H54 (cell line): Measurements from ENCODE around the gene KCNAB1.

Experiments used
- DNase-seq: peaks from one replicate; pipeline ENCODE4 v3.0.0; 2011; ENCODE audit warnings: low spot score, mixed read lengths; ENCODE audit not compliant: insufficient read length
- FAIRE-seq: peaks from 3 replicates; lab custom pipeline; 2011; peaks lifted over from hg19 to GRCh38; lab: Jason Lieb, UNC
- POLR2A ChIP-seq: IDR thresholded peaks from 2 replicates; pipeline ENCODE4 v1.6.1; 2011; ENCODE audit warnings: low read depth, mild to moderate bottlenecking, low read length

KCNAB1 gene

DNA sequence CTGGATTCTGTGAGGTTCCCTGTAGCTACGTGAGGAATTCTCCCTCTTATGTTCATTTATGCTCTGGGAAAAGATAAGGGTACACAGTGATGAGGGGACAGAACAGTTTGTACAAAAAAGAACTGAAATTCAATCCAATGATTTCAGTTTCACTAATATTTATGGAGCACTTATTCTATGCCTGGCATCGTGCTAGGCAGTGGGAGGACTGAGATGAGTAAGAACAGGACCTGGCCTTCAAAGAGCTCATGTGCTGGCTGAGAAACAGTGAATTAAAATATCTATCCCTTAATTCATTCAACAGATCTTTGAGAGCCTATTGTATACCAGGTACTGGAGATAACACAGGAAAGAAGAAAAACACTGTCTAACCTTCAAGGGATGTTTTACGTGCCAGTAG, 412.4 kb downstream of the KCNAB1 start:
- FAIRE-seq (no peak), DNase-seq (no peak)
- TF ChIP-seq POLR2A: no peak

DNA sequence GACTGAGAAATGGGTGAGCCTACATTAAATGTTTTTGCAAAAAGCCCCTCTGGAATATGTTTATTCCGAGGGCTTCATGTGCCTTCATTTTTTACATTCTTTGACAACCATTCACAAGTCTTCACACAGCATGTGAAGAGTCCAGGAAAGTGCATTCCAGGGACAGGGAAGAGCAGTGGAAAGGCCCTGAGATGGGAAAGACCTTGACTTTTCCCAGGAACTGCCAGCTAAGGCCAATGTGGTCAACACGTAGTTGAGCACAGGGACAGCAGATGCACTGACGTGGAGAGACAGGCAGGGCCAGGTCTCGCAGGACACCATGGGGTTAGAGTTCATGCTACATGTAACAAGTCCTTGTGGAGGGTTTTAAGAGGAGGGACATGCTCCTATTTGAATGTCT, 412.8 kb downstream of the KCNAB1 start:
- DNase-seq: no peak
- TF ChIP-seq POLR2A: no peak
- FAIRE-seq: no peak

DNA sequence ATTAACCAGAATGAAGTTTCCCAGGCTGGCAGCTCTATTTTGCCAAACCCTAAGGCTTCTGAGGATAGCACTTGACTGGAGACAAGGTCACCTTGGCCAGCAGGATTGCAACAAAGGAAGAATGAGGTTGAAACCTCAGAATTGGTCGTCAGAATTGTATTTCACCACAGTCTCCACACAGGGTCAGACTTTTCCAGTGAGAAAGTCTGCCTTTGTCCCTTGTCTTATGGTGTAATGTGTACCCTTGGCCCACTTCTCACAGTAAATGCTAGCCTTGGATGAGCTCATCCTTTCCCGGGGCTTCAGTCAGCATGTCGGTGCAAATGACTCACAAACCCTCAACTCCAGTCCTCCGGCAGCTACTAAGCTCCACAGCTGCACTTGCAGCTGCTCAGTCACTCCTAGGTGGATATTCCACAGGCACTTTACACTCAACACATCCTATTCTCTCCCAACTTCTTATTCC, 414.8 kb downstream of the KCNAB1 start:
- no peak for TF ChIP-seq POLR2A
- peak; percentile 63 for DNase-seq
- FAIRE-seq: peak; percentile 100

DNA sequence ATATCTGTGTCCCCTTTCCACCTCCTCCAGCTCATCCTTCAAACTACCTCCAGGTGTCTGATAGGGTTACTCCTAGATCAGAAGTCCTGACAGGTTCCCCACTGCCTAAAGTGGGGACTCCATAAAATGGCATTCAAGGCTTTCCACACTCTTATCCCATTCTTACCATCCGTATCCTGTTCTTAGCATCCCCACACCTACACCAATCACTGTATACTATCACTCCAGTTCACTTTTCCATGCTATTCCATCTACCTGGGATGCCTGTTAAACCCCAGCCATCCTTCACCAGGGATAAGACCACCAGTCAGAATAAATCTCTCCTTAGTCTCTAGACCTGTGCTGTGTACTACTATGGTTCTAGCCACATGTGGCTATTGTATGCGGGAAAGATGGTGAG, 415.4 kb downstream of the KCNAB1 start:
- FAIRE-seq (no peak), DNase-seq (no peak)
- TF ChIP-seq POLR2A: no peak

DNA sequence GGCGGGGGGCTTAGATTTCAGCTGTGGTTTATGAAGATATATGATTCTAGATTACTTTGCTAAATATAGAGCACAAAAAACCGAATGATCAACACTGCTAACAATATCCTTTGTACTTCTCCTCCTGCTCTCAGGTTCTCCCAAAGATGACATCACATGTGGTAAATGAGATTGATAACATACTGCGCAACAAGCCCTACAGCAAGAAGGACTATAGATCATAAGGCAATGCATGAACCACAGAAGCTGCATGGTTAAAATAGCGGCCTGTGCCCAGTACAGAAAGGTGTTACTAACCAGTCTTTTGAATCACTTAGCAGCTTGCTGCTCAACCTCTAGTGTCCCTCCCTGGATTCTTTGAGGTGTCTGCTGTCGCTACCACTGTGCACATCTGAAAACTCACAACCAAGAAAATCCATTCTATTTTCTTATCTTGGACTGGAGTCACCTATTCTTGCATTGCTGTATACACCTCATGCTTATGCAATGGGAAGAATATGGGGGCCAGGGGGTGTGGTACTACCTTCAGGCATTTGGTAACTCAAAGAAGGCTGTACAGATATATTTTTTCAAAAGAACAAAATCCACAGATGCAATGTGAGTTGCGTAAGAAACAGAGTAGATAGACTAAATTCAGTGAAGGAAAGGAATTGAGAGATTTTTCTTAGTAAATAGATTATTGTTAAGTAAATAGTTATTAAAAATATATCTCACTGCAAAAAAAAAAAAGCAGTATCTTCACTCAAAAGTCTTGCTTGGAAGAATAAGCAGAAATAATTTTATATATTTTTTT, 416.3 kb downstream of the KCNAB1 start:
- no peak for TF ChIP-seq POLR2A
- FAIRE-seq (peak; percentile 33), DNase-seq (no peak)

DNA sequence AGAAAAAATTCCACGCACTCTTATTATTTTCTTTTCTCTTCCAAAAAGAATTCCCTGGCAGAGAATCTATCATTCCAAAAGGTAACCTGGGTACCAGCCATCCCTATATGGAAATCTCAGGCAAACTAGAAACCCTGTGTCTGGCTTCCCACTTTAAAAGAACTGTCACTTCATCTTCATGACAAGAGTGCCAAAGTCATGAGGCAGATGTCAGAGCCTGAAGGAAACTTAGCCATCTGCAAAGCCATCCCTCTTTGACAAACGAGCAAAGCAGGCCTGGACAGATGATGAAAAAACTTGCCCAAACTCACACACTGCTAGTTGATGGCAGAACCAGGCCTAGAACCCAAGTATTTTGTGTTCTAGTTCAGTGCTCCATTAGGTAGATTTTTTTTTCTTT, 418.7 kb downstream of the KCNAB1 start:
- DNase-seq (no peak), FAIRE-seq (no peak)

DNA sequence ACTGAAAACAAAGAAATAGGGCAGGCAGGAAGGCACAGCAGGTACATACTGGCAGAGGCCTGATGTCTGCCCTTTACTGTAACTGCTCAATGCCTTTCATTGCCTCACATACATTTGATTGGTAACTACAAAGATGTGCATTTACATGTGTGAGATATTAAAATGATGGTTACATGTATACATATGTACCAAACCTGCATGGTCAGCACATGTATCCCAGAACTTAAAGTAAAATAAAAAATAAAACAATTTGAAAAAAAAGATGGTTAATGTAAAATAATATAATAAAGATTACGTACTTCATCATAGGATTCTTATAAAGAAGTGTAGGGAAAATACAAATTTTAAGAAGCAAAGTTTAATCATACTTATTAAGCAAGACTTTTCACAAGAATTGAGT, 419.4 kb downstream of the KCNAB1 start:
- TF ChIP-seq POLR2A: no peak
- FAIRE-seq (no peak), DNase-seq (no peak)

More for the DNA sequence above, 418.7 kb downstream of the KCNAB1 start:
- no peak for TF ChIP-seq POLR2A

DNA sequence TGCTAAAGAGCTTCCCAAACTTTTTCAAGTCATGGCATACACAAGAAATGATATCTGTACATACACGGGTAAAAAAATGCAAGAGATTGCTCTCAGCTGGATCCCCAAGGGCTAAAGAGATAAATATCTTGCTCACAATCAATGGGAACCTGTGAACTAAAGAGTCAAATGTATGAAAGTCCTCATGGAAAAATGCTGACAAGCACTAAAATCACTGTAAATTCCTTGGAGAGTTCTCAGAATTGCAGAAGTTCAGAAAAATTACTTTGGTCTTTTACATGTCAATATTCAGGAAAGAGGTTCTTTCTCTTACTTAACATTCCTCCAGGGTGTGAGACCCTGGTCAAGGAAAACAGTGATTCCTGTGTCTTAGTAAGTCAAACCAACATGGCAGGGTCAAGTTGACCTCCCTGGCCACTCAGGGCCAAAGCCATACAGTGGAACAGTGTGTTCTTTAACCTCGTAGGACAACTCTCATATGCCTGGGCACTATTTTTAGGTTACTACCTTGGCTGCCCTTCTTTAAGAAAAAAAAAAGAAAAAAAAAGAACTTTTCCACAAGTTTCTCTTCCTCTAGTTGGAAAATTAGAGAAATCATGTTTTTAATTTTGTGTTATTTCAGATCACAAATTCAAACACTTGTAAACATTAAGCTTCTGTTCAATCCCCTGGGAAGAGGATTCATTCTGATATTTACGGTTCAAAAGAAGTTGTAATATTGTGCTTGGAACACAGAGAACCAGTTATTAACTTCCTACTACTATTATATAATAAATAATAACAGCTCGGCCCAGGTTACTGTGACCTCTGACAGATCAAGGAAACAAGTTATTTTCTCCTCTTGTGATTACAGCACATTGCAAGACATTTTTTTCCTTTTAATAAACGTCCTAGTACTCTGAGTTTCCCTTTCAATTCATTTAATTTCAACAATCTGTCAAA, 422.0 kb downstream of the KCNAB1 start:
- no peak for TF ChIP-seq POLR2A
- no peak for DNase-seq
- no peak for FAIRE-seq

DNA sequence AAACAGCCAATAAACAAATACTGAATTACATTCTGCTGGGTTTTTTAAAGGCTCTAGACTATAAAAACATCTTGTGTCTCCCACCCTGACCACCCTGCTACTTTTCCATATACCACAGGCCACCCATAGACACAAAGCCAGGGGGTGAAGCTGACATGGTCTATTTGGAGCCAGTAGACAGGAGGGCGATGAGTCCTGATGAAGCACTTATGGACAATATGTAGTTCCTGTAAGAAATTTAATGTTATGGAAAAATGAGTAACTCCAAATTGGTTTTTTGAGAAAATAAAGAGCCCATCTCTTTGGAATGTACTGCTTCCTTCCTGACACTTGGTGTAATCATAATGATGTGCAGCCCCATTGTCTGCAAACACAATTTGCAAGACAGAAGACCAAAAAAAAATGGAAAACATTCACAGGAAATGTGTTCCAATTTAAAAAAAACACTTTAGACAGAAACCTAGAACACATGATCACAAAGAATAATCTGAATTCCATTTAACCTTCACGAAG, 422.7 kb downstream of the KCNAB1 start:
- DNase-seq (no peak), FAIRE-seq (no peak)
- no peak for TF ChIP-seq POLR2A

DNA sequence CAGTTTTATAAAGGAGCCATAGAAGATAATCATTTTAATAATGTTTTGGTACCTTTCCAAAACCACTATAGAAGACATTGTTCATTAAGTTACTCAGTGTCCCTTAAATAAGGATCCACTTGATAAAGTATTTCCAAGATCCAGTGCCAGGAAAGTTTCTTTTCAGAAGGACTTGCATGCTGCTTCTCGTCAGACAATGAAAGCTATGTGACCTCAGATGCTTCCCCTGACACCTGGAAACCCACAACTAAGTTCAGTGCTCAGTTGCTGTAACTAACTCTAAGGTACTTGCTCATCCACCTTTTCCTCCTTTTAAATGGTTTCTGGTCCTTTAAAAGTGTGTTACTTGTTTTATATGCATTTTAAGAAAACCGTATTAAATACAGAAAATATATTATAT, 427.3 kb downstream of the KCNAB1 start:
- DNase-seq (no peak), FAIRE-seq (no peak)
- TF ChIP-seq POLR2A: no peak

DNA sequence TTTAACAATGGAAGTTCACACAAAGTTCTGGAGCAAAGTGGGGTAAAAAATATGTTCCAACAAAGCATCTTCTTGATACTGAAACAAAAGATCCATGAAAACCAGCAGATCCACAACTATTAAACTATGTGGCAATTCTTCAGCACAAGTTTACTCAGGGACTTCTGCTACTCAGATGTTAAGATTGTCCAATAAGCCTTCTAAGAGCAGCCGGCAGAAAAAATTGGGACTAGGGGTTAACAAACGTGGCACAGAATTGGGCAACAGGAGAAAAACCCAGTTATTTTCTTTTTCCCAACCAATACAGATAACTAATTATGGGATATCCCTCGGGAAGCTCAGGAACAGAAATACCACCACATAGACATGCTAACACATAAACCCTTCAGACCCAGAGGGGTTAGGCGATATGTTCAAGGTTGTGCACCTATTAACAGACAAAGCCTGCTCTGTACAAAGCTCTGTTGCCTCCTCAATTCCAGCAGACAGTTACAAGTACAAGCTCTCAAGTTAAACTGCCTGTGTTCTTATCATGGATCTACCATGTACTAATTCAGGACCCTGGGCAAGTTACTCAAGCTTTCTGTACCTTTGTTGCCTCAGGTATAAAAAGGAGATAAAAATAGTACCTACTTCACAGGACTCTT, 427.8 kb downstream of the KCNAB1 start:
- no peak for TF ChIP-seq POLR2A
- FAIRE-seq: peak; percentile 57
- DNase-seq: no peak

DNA sequence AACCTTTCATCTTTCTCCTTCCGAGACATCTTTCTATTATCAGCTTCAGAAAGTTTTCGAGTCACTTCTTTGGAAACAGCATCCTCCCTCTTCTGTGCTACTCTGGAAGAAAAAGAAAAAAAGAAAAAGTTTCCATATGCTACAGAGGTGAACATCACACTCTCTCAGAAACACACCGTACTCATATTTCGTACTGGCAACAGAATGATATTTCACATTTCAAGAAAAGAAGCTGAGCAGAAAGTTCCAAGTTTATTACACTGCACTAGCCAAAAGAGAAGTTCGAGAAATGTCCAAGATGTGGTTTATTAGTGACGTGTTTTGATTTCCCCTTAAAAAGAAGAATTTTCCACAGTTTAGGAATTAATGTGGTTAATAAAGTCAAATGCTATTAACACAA, 428.5 kb downstream of the KCNAB1 start:
- no peak for FAIRE-seq
- DNase-seq: no peak
- TF ChIP-seq POLR2A: no peak

DNA sequence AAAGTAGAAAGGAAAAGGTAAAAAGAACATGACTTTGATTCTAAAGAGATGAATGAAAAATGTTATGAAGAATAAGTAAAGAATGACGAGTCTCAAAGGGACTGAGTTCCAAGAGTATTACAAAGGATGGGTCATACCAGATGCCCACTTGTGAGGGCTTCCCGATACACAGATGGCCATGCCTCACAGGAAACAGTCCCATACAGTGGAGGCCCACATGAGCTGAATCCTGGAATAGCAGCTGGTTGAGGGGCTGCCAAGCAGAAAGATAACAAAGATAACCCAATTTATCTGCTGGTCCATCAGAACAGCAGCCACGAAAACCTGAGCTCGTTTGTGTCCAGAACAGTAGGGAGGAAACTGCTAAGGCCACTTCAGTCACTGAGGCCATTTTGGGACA, 430.9 kb downstream of the KCNAB1 start:
- no peak for TF ChIP-seq POLR2A
- FAIRE-seq (no peak), DNase-seq (no peak)
